ENCODE results near the gene LACRT. TPM values are rescaled to one million over a fixed set of nuclear protein-coding genes. Genes with fewer than 3 reads are reported as not detected.

Gene LACRT
- total and polyA plus RNA-seq, 5 experiments from 2014 or later = not detected

DNA sequence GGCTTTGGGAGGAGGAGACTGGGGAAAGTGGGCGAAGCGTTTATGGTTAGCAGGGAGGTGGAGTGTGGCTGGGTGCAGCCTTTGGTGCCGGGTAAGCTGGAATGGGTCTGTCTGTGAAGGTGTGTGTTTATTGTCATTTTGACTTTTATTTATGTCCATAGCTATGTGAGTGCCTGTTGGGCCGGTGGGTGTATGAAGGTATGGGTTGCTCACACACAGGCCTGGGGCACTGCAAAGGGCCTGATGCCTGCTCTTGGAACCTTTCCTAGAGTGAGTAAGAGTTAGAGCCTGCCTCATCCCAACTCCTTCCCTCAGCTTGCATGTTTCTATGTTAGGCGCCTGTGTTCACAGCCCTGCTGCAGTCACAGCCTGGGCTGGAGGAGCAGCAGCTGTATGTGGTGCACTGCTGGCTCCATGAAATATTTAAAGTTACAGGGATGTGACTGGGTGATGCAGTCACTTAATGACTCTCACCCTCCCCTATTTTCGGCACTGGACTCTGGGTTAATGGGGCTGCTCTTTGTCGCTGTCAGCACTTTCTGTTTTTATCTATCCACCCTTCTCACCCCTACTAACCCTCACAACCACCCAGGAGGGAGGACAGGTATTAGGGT, 43.6 kb downstream of the LACRT start:
- peaks cover 7 to 13% (median 9%) of the 10 kb centered on the region in 4 donors for H3K4me1 Mint-ChIP-seq
- H3K27ac Mint-ChIP-seq = peak overlapping the region in 1 of 10 donors; percentile 76
- POLR2A ChIA-PET = interaction anchor here (0.7 kb wide), 1 partner anchor 38 kb away, joined by 4 read pairs; no protein-coding TSS in a partner anchor
- H3K9me3 Mint-ChIP-seq = no peaks in the 10 kb centered on the region
- DNase-seq (no peak), ATAC-seq (no peak)
- H3K4me3 Mint-ChIP-seq = peak overlapping the region in 1 of 10 donors; percentile 25
- H3K27me3 Mint-ChIP-seq = peaks cover 26 to 50% (median 42%) of the 10 kb centered on the region in 5 donors
- no peaks in the 10 kb centered on the region for H3K36me3 Mint-ChIP-seq

DNA sequence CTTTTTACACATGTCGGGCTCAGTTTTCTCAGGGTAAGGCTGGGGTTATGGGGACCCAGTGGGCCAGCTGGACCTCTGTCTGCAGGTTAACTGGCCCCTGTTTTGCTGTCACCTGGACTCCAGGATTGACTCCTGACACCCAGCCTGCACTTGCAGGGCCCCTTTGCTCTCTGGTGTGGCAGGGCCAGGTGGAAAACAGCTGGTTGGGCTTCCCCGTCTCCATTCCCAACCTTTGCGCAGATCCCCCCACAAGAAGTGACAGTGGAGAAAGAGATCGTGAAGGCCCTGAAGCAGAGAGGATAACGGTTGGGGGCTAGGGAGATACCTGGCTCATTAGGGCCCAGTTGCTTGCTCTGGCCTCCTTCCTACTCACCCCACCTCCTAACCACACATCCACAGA, 44.7 kb downstream of the LACRT start:
- no peak for ATAC-seq
- POLR2A ChIA-PET = no interaction called here
- Mint-ChIP-seq H3K36me3 (no peaks in the 10 kb centered on the region), H3K4me1 (peaks cover 7 to 13% (median 9%) of the 10 kb centered on the region in 4 donors), H3K27ac (peak overlapping the region in 1 of 10 donors; percentile 36), H3K4me3 (peak overlapping the region in 5 of 10 donors; percentile 16 to 81 (median 43)), H3K9me3 (no peaks in the 10 kb centered on the region), H3K27me3 (peaks cover 36 to 61% (median 53%) of the 10 kb centered on the region in 5 donors)
- no peak for DNase-seq

DNA sequence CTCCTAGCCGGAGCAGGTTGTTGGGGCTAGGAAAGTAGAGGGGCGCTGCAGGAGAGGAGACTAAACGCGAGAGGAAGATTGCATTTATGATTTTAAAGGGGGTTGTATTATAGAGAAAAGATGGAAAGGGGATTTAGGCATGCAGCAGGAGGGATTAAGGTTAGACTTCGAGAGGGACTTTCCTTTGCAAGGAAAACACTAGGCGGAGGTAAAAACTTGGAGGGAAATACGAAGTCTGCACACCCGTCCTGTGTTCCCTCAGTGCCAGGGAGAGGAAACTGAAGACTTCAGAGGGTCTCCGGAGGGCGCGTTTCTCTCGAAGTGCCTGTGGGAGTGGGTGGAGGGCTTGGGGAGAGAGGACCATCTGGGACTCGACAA, 45.8 kb downstream of the LACRT start:
- H3K4me1 Mint-ChIP-seq = peaks cover 7 to 13% (median 10%) of the 10 kb centered on the region in 4 donors
- no peaks in the 10 kb centered on the region for H3K9me3 Mint-ChIP-seq
- peak overlapping the region; percentile 43 to 81 (median 70) for H3K4me3 Mint-ChIP-seq
- H3K36me3 Mint-ChIP-seq = no peaks in the 10 kb centered on the region
- POLR2A ChIA-PET = no interaction called here
- no peak for DNase-seq
- peaks cover 41 to 72% (median 63%) of the 10 kb centered on the region in 5 donors for H3K27me3 Mint-ChIP-seq
- peak overlapping the region in 1 of 10 donors; percentile 59 for H3K27ac Mint-ChIP-seq
- peak in 1 of 2 donors; percentile 16 for ATAC-seq

DNA sequence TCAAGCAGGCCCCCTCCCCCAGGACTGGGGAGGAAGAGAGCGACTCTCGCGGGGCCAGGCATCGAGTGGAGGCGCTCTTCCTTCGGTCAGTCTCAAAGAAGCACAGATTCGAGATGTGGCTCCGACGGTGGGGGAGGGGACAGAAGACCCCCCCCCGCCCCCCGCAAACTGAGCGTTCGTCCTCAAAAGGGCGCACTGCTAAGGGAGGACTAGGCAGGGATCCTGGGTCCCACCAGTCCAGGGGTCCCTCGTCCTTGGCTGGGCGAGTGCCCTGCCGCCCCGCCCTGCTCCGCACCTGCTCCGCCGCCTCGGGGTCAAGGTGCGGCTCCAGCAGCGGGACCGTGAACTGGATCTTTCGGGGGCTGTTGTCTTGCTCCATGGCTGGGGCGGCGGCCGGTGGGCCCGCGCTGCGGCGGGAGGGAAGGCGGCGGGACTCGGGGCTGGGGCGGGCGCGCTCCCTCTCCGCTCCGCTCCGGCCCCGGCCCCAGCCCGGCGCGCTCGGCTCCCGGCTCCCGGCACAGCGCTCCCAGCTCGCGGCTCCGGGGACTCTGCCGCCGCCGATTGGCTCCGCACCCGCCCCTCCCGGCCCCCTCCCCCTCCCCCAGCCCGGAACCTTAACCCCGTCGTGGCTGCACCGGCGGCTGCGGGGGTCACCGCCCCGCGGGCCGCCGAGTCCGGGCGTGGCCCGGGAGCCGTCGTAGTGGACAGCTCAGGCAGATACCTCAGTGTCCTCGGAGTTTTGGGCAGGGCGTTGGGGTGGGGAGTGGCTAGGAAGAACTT, 46.4 kb downstream of the LACRT start, which contains the start of gene PPP1R1A:
Gene PPP1R1A, minus strand, starts transcription at position 550 of the 780 bp plus-strand sequence. Its CDS starts 171 bp downstream, at position 379.
- H3K4me1 Mint-ChIP-seq = peaks cover 7 to 13% (median 10%) of the 10 kb centered on the region in 4 donors
- ATAC-seq = peak; percentile 50 to 63
- H3K4me3 Mint-ChIP-seq = peak within 1 kb of the TSS; percentile 43 to 81 (median 70)

DNA sequence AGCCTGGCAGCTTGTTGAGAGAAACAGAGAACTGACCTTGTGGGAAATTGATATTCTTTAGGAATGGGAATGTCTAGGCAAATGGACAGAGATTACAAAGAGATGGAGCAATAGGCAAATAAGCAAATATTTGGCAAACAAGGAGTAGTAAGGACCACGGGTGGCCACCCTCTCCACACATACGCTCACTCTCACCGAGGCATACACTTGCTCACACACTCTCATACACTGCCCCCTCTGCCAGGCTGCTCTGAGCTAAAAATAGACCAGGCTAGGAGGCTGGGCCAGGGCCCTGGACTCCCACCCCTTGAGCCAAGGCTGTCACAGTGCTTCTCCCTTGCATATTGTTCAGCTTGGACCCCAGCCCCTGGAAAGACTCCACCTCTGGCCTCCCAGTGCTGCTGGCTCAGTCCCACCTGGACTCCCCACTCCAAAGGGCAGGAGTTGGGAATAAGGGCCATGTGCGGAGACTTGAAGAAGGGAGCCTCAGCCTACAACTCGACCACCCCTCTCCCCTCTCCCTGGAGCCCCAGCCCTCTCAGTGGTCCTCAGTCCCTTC, 47.3 kb downstream of the LACRT start:
- Mint-ChIP-seq H3K27me3 (peaks cover 41 to 83% (median 63%) of the 10 kb centered on the region in 5 donors), H3K4me1 (peaks cover 7 to 13% (median 10%) of the 10 kb centered on the region in 4 donors), H3K9me3 (no peaks in the 10 kb centered on the region), H3K4me3 (peak overlapping the region in 9 of 10 donors; percentile 39 to 66 (median 46)), H3K27ac (no peak overlapping the region), H3K36me3 (no peaks in the 10 kb centered on the region)
- POLR2A ChIA-PET = no interaction called here
- DNase-seq = no peak
- ATAC-seq = no peak

More for the DNA sequence above, 46.4 kb downstream of the LACRT start, which contains the start of gene PPP1R1A:
- Mint-ChIP-seq H3K9me3 (no peaks in the 10 kb centered on the region), H3K27me3 (peaks cover 41 to 78% (median 63%) of the 10 kb centered on the region in 5 donors), H3K36me3 (no peaks in the 10 kb centered on the region), H3K27ac (peak within 1 kb of the TSS in 4 of 10 donors; percentile 20 to 66 (median 58))
- POLR2A ChIA-PET = no interaction called here
- peak in 1 of 10 donors; percentile 14 for DNase-seq

DNA sequence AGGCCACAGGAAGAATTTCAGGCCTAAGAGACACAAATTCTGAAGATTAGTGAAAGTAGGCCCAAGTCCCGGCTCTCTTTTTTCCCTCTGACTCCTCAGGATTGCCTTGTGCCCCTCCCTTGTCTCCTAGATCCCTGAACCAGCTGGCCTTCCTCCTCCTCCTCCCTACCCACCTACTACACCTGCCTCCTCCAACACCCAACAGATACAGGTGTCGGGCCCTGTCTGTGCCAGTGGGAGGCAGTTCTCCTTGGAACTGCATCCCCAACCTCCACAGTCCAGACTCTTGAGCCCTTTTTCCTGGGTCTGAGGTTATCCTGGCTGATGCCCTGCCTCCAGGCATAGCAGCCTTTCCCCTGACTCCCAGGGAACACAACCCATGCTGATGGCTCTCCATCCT, 48.1 kb downstream of the LACRT start:
- Mint-ChIP-seq H3K4me1 (peaks cover 7 to 13% (median 10%) of the 10 kb centered on the region in 4 donors), H3K27me3 (peaks cover 41 to 83% (median 63%) of the 10 kb centered on the region in 5 donors), H3K4me3 (no peak overlapping the region), H3K27ac (no peak overlapping the region), H3K9me3 (no peaks in the 10 kb centered on the region), H3K36me3 (no peaks in the 10 kb centered on the region)
- DNase-seq (no peak), ATAC-seq (no peak)
- POLR2A ChIA-PET = no interaction called here

DNA sequence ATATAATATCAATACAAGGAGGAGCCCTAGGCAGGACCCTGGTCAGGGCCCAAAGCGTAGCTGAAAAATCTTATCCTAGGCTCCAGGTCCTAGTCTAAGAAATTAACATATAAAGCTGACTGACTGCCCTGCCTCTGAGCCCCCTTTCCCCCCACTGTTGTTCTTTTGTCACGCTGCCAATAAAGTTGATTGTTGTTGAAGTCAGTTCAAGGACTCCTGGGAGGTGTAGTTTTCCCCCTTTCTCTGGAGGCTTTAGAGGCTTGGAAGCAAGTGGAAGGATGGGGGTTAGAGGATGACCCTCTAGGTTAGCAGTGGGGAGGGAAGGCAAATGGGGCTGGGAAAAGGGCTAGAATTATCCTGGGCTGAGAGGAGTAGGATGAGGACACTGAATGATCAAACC, 49.5 kb downstream of the LACRT start:
- Mint-ChIP-seq H3K36me3 (no peaks in the 10 kb centered on the region), H3K27ac (peak overlapping the region in 1 of 10 donors; percentile 33), H3K27me3 (peaks cover 37 to 72% (median 52%) of the 10 kb centered on the region in 5 donors), H3K4me3 (no peak overlapping the region), H3K4me1 (peaks cover 7 to 13% (median 10%) of the 10 kb centered on the region in 4 donors), H3K9me3 (no peaks in the 10 kb centered on the region)
- ATAC-seq = no peak
- POLR2A ChIA-PET = no interaction called here
- DNase-seq = no peak

DNA sequence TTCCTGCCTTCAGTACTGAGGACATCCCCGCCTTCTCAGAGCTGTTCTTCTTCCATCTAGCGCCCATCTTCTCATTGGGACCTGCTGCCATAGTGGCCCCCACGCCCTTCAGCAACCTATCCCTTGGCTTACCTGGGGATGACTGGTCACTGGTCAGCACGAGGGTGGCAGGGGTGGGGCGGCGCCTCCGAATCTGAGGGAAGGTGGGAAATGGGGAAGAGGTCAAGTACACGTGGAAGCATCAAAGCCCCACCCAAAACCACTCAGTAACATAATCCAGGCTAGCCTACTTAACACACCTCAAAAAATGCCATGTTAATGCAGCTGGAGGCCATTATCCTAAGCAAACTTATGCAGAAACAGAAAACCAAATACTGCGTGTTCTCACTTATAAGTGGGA, 50.6 kb downstream of the LACRT start:
- Mint-ChIP-seq H3K27me3 (peaks cover 29 to 60% (median 41%) of the 10 kb centered on the region in 5 donors), H3K9me3 (no peaks in the 10 kb centered on the region), H3K4me3 (no peak overlapping the region), H3K36me3 (no peaks in the 10 kb centered on the region), H3K4me1 (peaks cover 8 to 17% (median 13%) of the 10 kb centered on the region in 4 donors), H3K27ac (peak overlapping the region in 1 of 10 donors; percentile 74)
- ATAC-seq (no peak), DNase-seq (no peak)
- POLR2A ChIA-PET = no interaction called here

DNA sequence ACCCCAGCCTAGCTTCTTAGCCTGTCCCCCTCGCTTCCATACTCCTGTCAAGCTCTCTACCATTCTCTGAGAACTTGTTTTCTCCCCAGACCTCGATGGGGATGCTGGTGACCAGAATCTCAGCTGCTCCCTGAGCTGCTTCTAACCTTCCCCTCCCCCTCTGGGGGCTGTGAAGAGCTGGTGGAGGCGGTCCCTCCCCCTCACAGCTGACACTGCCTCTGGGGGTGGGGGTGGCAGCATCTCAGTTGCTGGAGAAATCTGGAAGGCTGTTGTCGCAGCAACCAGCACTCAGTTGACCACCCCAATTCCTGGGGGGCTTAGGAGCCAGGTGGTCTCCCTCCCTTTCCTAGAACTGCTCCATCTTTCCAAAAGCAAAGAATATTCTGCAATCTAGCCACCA, 51.0 kb downstream of the LACRT start:
- Mint-ChIP-seq H3K9me3 (no peaks in the 10 kb centered on the region), H3K36me3 (no peaks in the 10 kb centered on the region), H3K4me1 (peaks cover 4 to 13% (median 9%) of the 10 kb centered on the region in 4 donors), H3K4me3 (no peak overlapping the region), H3K27ac (peak overlapping the region in 1 of 10 donors; percentile 3), H3K27me3 (peaks cover 25 to 56% (median 37%) of the 10 kb centered on the region in 5 donors)
- ATAC-seq (no peak), DNase-seq (no peak)
- POLR2A ChIA-PET = no interaction called here

DNA sequence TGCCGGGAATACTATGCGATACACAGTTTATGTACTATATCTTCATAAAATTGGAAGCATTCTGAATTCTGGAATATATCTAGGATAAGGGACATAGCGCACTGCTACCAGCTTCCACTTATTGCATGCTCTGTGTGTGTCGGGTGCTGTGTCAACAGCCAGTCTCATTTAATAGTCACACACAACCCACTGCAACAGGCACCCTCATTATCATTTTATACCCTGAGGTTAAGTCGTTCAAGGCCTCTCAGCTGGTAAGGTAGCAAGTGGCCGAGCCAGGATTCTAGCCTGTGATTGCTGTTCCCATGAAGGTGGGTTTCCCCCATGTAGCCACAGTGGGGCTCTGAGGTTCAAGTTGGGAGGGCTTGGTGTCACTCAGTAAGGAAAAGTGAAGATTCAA, 53.3 kb downstream of the LACRT start:
- peaks cover 15 to 36% (median 20%) of the 10 kb centered on the region in 5 donors for H3K27me3 Mint-ChIP-seq
- no peak for DNase-seq
- H3K9me3 Mint-ChIP-seq = no peaks in the 10 kb centered on the region
- H3K36me3 Mint-ChIP-seq = peaks cover 0 to 4% (median 0%) of the 10 kb centered on the region in 3 donors
- H3K27ac Mint-ChIP-seq = peak overlapping the region in 1 of 10 donors; percentile 62
- H3K4me1 Mint-ChIP-seq = peaks cover 3 to 8% (median 7%) of the 10 kb centered on the region in 4 donors
- H3K4me3 Mint-ChIP-seq = no peak overlapping the region
- no peak for ATAC-seq
- POLR2A ChIA-PET = no interaction called here
